Nephron (organoid): ENCODE results near the gene P4HTM.
A peak's percentile ranks its signal among the peaks of the same experiment; 100 is the strongest.

ENCODE experiments used
- H3K27ac Mint-ChIP-seq, 3 experiments: 2 replicates each; pipeline ENCODE4 v1.8.0; 2020; ENCODE audit warnings: mixed read lengths in 3 of 3, mild to moderate bottlenecking in 2 of 3, moderate library complexity in 1 of 3
- H3K27me3 Mint-ChIP-seq: 2 replicates; pipeline ENCODE4 v1.8.0; 2021; ENCODE audit warnings: low read depth, mild to moderate bottlenecking, moderate library complexity, mixed read lengths
- H3K36me3 Mint-ChIP-seq: 2 replicates; pipeline ENCODE4 v1.8.0; 2020; ENCODE audit warnings: low read depth, mixed read lengths
- H3K4me1 Mint-ChIP-seq: 2 replicates; pipeline ENCODE4 v1.8.0; 2020; ENCODE audit warnings: mixed read lengths
- H3K4me3 Mint-ChIP-seq, 3 experiments: 2 replicates each; pipeline ENCODE4 v1.8.0; 2020; ENCODE audit warnings: mild to moderate bottlenecking in 3 of 3, mixed read lengths in 3 of 3, moderate library complexity in 2 of 3
- H3K9me3 Mint-ChIP-seq: 2 replicates; pipeline ENCODE4 v1.8.0; 2020; ENCODE audit warnings: mixed read lengths
- CTCF ChIP-seq, 3 experiments: fragments of 200-600 bp; sonication (generic); IDR thresholded peaks; one replicate each; pipeline ENCODE4 v1.5.0; 2021; ENCODE audit warnings: antibody characterized with exemption in 3 of 3; ENCODE audit not compliant: unreplicated experiment in 3 of 3

The P4HTM gene

GRCh38 chr3:49029563-49029884 is 39.5 kb downstream of the P4HTM start:
- Mint-ChIP-seq H3K4me3 (peak overlapping the region; percentile 94 to 97 (median 95)), H3K27ac (peak overlapping the region; percentile 86 to 95 (median 90)), H3K9me3 (no peaks in the 10 kb centered on the region), H3K27me3 (no peaks in the 10 kb centered on the region), H3K36me3 (peaks cover 64% of the 10 kb centered on the region), H3K4me1 (peaks cover 33% of the 10 kb centered on the region)
- no peak for TF ChIP-seq CTCF (IDR thresholded peaks at IDR 0.05; ENCODE audit: unreplicated experiment in 3 of 3)

- H3K36me3 Mint-ChIP-seq = peaks cover 64% of the 10 kb centered on the region
- H3K4me3 Mint-ChIP-seq = peak overlapping the region in 2 of 3 experiments; percentile 12 to 25
- no peaks in the 10 kb centered on the region for H3K27me3 Mint-ChIP-seq
- TF ChIP-seq CTCF (IDR thresholded peaks at IDR 0.05; ENCODE audit: unreplicated experiment in 3 of 3) = no peak
- peaks cover 32% of the 10 kb centered on the region for H3K4me1 Mint-ChIP-seq
- no peaks in the 10 kb centered on the region for H3K9me3 Mint-ChIP-seq
- peak overlapping the region; percentile 80 to 90 (median 86) for H3K27ac Mint-ChIP-seq
Measured at GRCh38 chr3:49030321-49030720, 40.3 kb downstream of the P4HTM start.

- Mint-ChIP-seq H3K4me1 (peaks cover 17% of the 10 kb centered on the region), H3K36me3 (peaks cover 58% of the 10 kb centered on the region), H3K9me3 (no peaks in the 10 kb centered on the region), H3K4me3 (no peak overlapping the region), H3K27me3 (no peaks in the 10 kb centered on the region), H3K27ac (no peak overlapping the region)
- no peak for TF ChIP-seq CTCF (IDR thresholded peaks at IDR 0.05; ENCODE audit: unreplicated experiment in 3 of 3)
Measured at GRCh38 chr3:49032646-49033304, 42.7 kb downstream of the P4HTM start.

- Mint-ChIP-seq H3K9me3 (no peaks in the 10 kb centered on the region), H3K4me3 (no peak overlapping the region), H3K36me3 (peaks cover 52% of the 10 kb centered on the region), H3K4me1 (peaks cover under 1% of the 10 kb centered on the region), H3K27ac (no peak overlapping the region), H3K27me3 (no peaks in the 10 kb centered on the region)
- TF ChIP-seq CTCF (IDR thresholded peaks at IDR 0.05; ENCODE audit: unreplicated experiment in 3 of 3) = no peak
Measured at GRCh38 chr3:49034650-49035049, 44.6 kb downstream of the P4HTM start.

- H3K4me3 Mint-ChIP-seq = no peak overlapping the region
Measured at GRCh38 chr3:49035281-49035680, 45.2 kb downstream of the P4HTM start.

More at GRCh38 chr3:49035281-49035680, 45.2 kb downstream of the P4HTM start:
- Mint-ChIP-seq H3K27me3 (no peaks in the 10 kb centered on the region), H3K4me1 (no peaks in the 10 kb centered on the region), H3K9me3 (no peaks in the 10 kb centered on the region), H3K36me3 (peaks cover 55% of the 10 kb centered on the region), H3K27ac (no peak overlapping the region)
- TF ChIP-seq CTCF (IDR thresholded peaks at IDR 0.05; ENCODE audit: unreplicated experiment in 3 of 3) = no peak
